Endothelial cell of umbilical vein (primary cell): ENCODE data around the gene CLIP4. TPM values are rescaled to one million over a fixed set of nuclear protein-coding genes. Genes with fewer than 3 reads are reported as not detected.

Experiments used
- BruUV-seq: library from RNA; stranded (reverse); fragments of 400-500 nt; replicated peaks from 2 replicates; lab custom pipeline; 2021; lab: Mats Ljungman, UMichigan
- CTCF ChIA-PET: fragments of 300-600, 350-600 bp; sonication (Branson Sonifier 250); formaldehyde crosslinking; loops from one replicate; lab custom pipeline; 2021; ENCODE audit warnings: antibody characterized with exemption, inconsistent platforms; lab: Charles Lee
- POLR2A ChIA-PET: fragments of 300-600, 350-600 bp; sonication (Branson Sonifier 250); formaldehyde crosslinking; loops from one replicate; lab custom pipeline; 2021; ENCODE audit warnings: antibody characterized with exemption, inconsistent platforms; lab: Charles Lee
- DNase-seq: peaks from one replicate; pipeline ENCODE4 v3.0.0-alpha.2; 2011; ENCODE audit warnings: low read depth, low spot score
- FAIRE-seq: peaks from 2 replicates; lab custom pipeline; 2011; peaks lifted over from hg19 to GRCh38; lab: Jason Lieb, UNC
- H2AFZ ChIP-seq: 2 replicates; pipeline ENCODE4 v1.6.0; 2012; ENCODE audit warnings: low read depth, low read length, control low read depth, inconsistent platforms
- H3K27ac ChIP-seq: 2 replicates; pipeline ENCODE4 v1.5.1; 2011; ENCODE audit warnings: low read depth, mild to moderate bottlenecking, control low read depth, low read length, moderate library complexity; ENCODE audit not compliant: insufficient read depth
- H3K27me3 ChIP-seq, 2 experiments: 2 replicates each; pipeline versions ENCODE4 v1.6.0 to v1.6.1; 2011; ENCODE audit warnings: low read length in 2 of 2, mixed read lengths in 1 of 2; ENCODE audit not compliant: control insufficient read depth in 2 of 2, insufficient read depth in 2 of 2
- H3K36me3 ChIP-seq, 2 experiments: 2 replicates in 1 of 2; 3 replicates in 1 of 2; pipeline ENCODE4 v1.5.1; 2011; ENCODE audit warnings: low read length in 2 of 2, mild to moderate bottlenecking in 1 of 2, moderate library complexity in 1 of 2; ENCODE audit not compliant: control insufficient read depth in 2 of 2, insufficient read depth in 2 of 2; ENCODE audit errors: extremely low read depth in 1 of 2
- H3K4me1 ChIP-seq: 3 replicates; pipeline ENCODE4 v1.5.1; 2011; ENCODE audit warnings: mild to moderate bottlenecking, low read length; ENCODE audit not compliant: control insufficient read depth, insufficient read depth; ENCODE audit errors: extremely low read depth
- H3K4me2 ChIP-seq: 2 replicates; pipeline ENCODE4 v1.6.1; 2011; ENCODE audit warnings: low read length, control low read depth, mixed read lengths; ENCODE audit not compliant: insufficient read depth
- H3K4me3 ChIP-seq, 3 experiments: fragments of 200-600 bp in 1 of 3; sonication (generic), shearing (Covaris generic) in 1 of 3; replicated peaks in 1 of 3; 2 replicates each; pipeline ENCODE4 v1.5.1; 2011 to 2016; ENCODE audit warnings: control low read depth in 3 of 3, low read length in 3 of 3, mild to moderate bottlenecking in 2 of 3, inconsistent platforms in 1 of 3, low read depth in 1 of 3, moderate library complexity in 1 of 3; ENCODE audit not compliant: insufficient read depth in 1 of 3
- H3K79me2 ChIP-seq: 2 replicates; pipeline ENCODE4 v1.6.0; 2012; ENCODE audit warnings: low read length, inconsistent platforms; ENCODE audit not compliant: control insufficient read depth, insufficient read depth
- H3K9ac ChIP-seq: replicated peaks from 2 replicates; pipeline ENCODE3; 2011; ENCODE audit warnings: low read length, control low read depth; ENCODE audit not compliant: insufficient read depth; ENCODE audit errors: extremely low read depth
- H3K9me1 ChIP-seq: replicated peaks from 3 replicates; pipeline ENCODE4 v1.6.0; 2011; ENCODE audit warnings: mild to moderate bottlenecking, low read length; ENCODE audit not compliant: control insufficient read depth, insufficient read depth; ENCODE audit errors: extremely low read depth
- H3K9me3 ChIP-seq: replicated peaks from 2 replicates; pipeline ENCODE4 v1.5.1; 2012; ENCODE audit warnings: low read length, inconsistent platforms; ENCODE audit not compliant: control insufficient read depth, insufficient read depth
- H4K20me1 ChIP-seq: replicated peaks from 2 replicates; pipeline ENCODE3; 2011; ENCODE audit warnings: mild to moderate bottlenecking, low read length; ENCODE audit not compliant: control insufficient read depth, insufficient read depth; ENCODE audit errors: extremely low read depth
- CTCF ChIP-seq, 2 donors: IDR thresholded peaks; 1 replicate in 1 of 2; 2 replicates in 1 of 2; pipeline ENCODE4 v1.5.1; 2011; ENCODE audit warnings: low read length in 2 of 2, mild to moderate bottlenecking in 2 of 2, moderate library complexity in 2 of 2, control low read depth in 1 of 2, inconsistent platforms in 1 of 2, low read depth in 1 of 2; ENCODE audit not compliant: insufficient read depth in 1 of 2; ENCODE audit errors: extremely low read depth in 1 of 2
- EZH2 ChIP-seq: IDR thresholded peaks from 2 replicates; pipeline ENCODE4 v1.6.1; 2012; ENCODE audit warnings: borderline replicate concordance, low read depth, mild to moderate bottlenecking, moderate library complexity, low read length, inconsistent platforms; ENCODE audit not compliant: severe bottlenecking
- FOS ChIP-seq: IDR thresholded peaks from 2 replicates; pipeline ENCODE4 v1.6.1; 2011; ENCODE audit warnings: mild to moderate bottlenecking, low read length, moderate library complexity, borderline replicate concordance; ENCODE audit not compliant: insufficient read depth
- GATA2 ChIP-seq: IDR thresholded peaks from 2 replicates; pipeline ENCODE4 v1.7.0; 2011; ENCODE audit warnings: low read depth, mild to moderate bottlenecking, moderate library complexity, mixed read lengths, low read length; ENCODE audit not compliant: insufficient read length, insufficient read depth
- JUN ChIP-seq: IDR thresholded peaks from 2 replicates; pipeline ENCODE4 v1.6.1; 2011; ENCODE audit warnings: borderline replicate concordance, low read depth; ENCODE audit not compliant: insufficient read length, insufficient read depth
- MAX ChIP-seq: IDR thresholded peaks from 2 replicates; pipeline ENCODE4 v1.6.1; 2011; ENCODE audit not compliant: insufficient read depth, insufficient read length
- MYC ChIP-seq: IDR thresholded peaks from one replicate; pipeline ENCODE4 v1.6.1; 2011; ENCODE audit warnings: mild to moderate bottlenecking, low read depth, low read length
- POLR2A ChIP-seq: IDR thresholded peaks from 2 replicates; pipeline ENCODE4 v1.6.1; 2012; ENCODE audit warnings: low read depth, mild to moderate bottlenecking, control low read depth, low read length
- POLR2AphosphoS5 ChIP-seq: IDR thresholded peaks from 2 replicates; pipeline ENCODE4 v1.6.1; 2012; ENCODE audit warnings: low read depth, mild to moderate bottlenecking, control low read depth, low read length, moderate library complexity; ENCODE audit not compliant: insufficient read depth
- dilution Hi-C: fragments of 300-500 bp; cut with MboI; formaldehyde crosslinking; loops from one replicate; pipeline ENCODE4 v1.15.0; 2019; ENCODE audit warnings: low sequenced_read_pairs; ENCODE audit not compliant: extremely low pct_ligation_motif_present
- intact Hi-C: fragments of 100-400 bp; cut with micrococcal nuclease; formaldehyde crosslinking; loops from one replicate; pipeline ENCODE4 v1.10.0; 2022
- polyA plus RNA-seq, 4 experiments: library from polyadenylated mRNA; depleted of rRNA in 3 of 4; stranded (reverse) in 3 of 4; unstranded in 1 of 4; fragments of >200 nt; gene quantifications; 2 replicates each; pipeline versions ENCODE4 v1.2.1 to v1.2.3, GENCODE V29; 2011 to 2012; ENCODE audit warnings: missing spikeins in 1 of 4
- total RNA-seq: library from RNA; stranded (reverse); gene quantifications from 2 replicates; pipeline ENCODE4 v1.2.3, GENCODE V29; 2021

The CLIP4 gene
- total and polyA plus RNA-seq, 2 donors (not counting 3 experiments of a cell fraction or from before 2014, with no cell fraction given): 9.2 to 24.0 TPM

GRCh38 chr2:29096969-29097368, 18.2 kb upstream of the CLIP4 start:
- Histone ChIP-seq H2AFZ (no peak overlapping the region), H3K9ac (no peak overlapping the region), H3K9me1 (no peaks in the 10 kb centered on the region), H3K4me3 (no peak overlapping the region), H4K20me1 (no peaks in the 10 kb centered on the region), H3K4me1 (no peaks in the 10 kb centered on the region), H3K36me3 (no peaks in the 10 kb centered on the region), H3K9me3 (no peaks in the 10 kb centered on the region), H3K27ac (no peak overlapping the region), H3K27me3 (no peaks in the 10 kb centered on the region), H3K4me2 (no peak overlapping the region), H3K79me2 (no peaks in the 10 kb centered on the region)
- no TSS peak for BruUV-seq
- dilution Hi-C loops (no loop called here), intact Hi-C loops (no loop called here)
- DNase-seq: no peak
- ChIA-PET POLR2A (no interaction called here), CTCF (no interaction called here)
- FAIRE-seq: no peak
- TF ChIP-seq JUN: no peak
- TF ChIP-seq POLR2AphosphoS5: no peak
- no peak for TF ChIP-seq MYC
- no peak for TF ChIP-seq CTCF (IDR thresholded peaks at IDR 0.05; ENCODE audit: extremely low read depth in 1 of 2, insufficient read depth in 1 of 2, low read depth in 1 of 2, low read length in 2 of 2)
- TF ChIP-seq EZH2: no peak
- TF ChIP-seq POLR2A: no peak
- no peak for TF ChIP-seq GATA2
- no peak for TF ChIP-seq FOS
- TF ChIP-seq MAX: no peak
